ENCODE results near the gene ZNF330. TPM values are rescaled to one million over a fixed set of nuclear protein-coding genes. Genes with fewer than 3 reads are reported as not detected.

Gene ZNF330
- total and polyA plus RNA-seq, 2 experiments from 2014 or later = 32.3 to 38.9 TPM

GRCh38 chr4:141246683-141247429, 26.2 kb downstream of the ZNF330 start:
- no peaks in the 10 kb centered on the region for H3K27me3 ChIP-seq (ENCODE audit: insufficient read depth)
- no peaks in the 10 kb centered on the region for H3K27me3 Mint-ChIP-seq (ENCODE audit: insufficient read depth, low read depth, poor library complexity)
- H3K4me1 ChIP-seq (ENCODE audit: insufficient read depth) = no peaks in the 10 kb centered on the region
- H3K9me2 ChIP-seq (ENCODE audit: insufficient read depth) = no peaks in the 10 kb centered on the region
- no peaks in the 10 kb centered on the region for H3K79me2 ChIP-seq (replicated peaks; ENCODE audit: insufficient read depth)
- TF ChIP-seq ZNF331 (CRISPR knock-in tag; IDR thresholded peaks at IDR 0.05; ENCODE audit: low read depth) = no peak
- TF ChIP-seq JUNB (IDR thresholded peaks at IDR 0.05; ENCODE audit: unreplicated experiment) = no peak
- no peak overlapping the region for H2AFZ ChIP-seq
- no peak for ATAC-seq
- H4K20me1 ChIP-seq (replicated peaks; ENCODE audit: insufficient read depth) = no peaks in the 10 kb centered on the region
- no peak overlapping the region for H3K27ac Mint-ChIP-seq
- H3K4me3 ChIP-seq = no peak overlapping the region
- H3K27ac ChIP-seq (ENCODE audit: low read depth) = no peak overlapping the region
- H3K4me1 Mint-ChIP-seq = no peaks in the 10 kb centered on the region
- DNase-seq (ENCODE audit: low spot score) = no peak
- H3F3A ChIP-seq (replicated peaks; ENCODE audit: low read depth) = no peaks in the 10 kb centered on the region
- H3K9me3 Mint-ChIP-seq = no peaks in the 10 kb centered on the region
- no peak overlapping the region for H3K4me2 ChIP-seq
- no peak overlapping the region for H3K4me3 Mint-ChIP-seq
- H3K36me3 Mint-ChIP-seq (ENCODE audit: low read depth) = no peaks in the 10 kb centered on the region
- H3K36me3 ChIP-seq (ENCODE audit: insufficient read depth) = no peaks in the 10 kb centered on the region

- H3K4me2 ChIP-seq = no peak overlapping the region
- H2AFZ ChIP-seq = no peak overlapping the region
- no peaks in the 10 kb centered on the region for H3F3A ChIP-seq (replicated peaks; ENCODE audit: low read depth)
- no peaks in the 10 kb centered on the region for H4K20me1 ChIP-seq (replicated peaks; ENCODE audit: insufficient read depth)
- H3K27ac ChIP-seq (ENCODE audit: low read depth) = no peak overlapping the region
- no peaks in the 10 kb centered on the region for H3K79me2 ChIP-seq (replicated peaks; ENCODE audit: insufficient read depth)
- H3K4me1 ChIP-seq (ENCODE audit: insufficient read depth) = no peaks in the 10 kb centered on the region
- no peak overlapping the region for H3K27ac Mint-ChIP-seq
- no peak for ATAC-seq
- no peaks in the 10 kb centered on the region for H3K27me3 Mint-ChIP-seq (ENCODE audit: insufficient read depth, low read depth, poor library complexity)
- H3K36me3 Mint-ChIP-seq (ENCODE audit: low read depth) = no peaks in the 10 kb centered on the region
- no peaks in the 10 kb centered on the region for H3K36me3 ChIP-seq (ENCODE audit: insufficient read depth)
- no peak for TF ChIP-seq JUNB (IDR thresholded peaks at IDR 0.05; ENCODE audit: unreplicated experiment)
- TF ChIP-seq POLR2AphosphoS5 (IDR thresholded peaks at IDR 0.05; ENCODE audit: low read depth) = no peak
- no peak for TF ChIP-seq EZH2phosphoT487 (IDR thresholded peaks at IDR 0.05; ENCODE audit: unreplicated experiment)
- TF ChIP-seq ZNF331 (CRISPR knock-in tag; IDR thresholded peaks at IDR 0.05; ENCODE audit: low read depth) = no peak
- no peak for TF ChIP-seq ZNF114 (CRISPR knock-in tag; IDR thresholded peaks at IDR 0.05)
- no peak for TF ChIP-seq ZNF462 (CRISPR knock-in tag; IDR thresholded peaks at IDR 0.05)
- TF ChIP-seq STAT1 (IDR thresholded peaks at IDR 0.05; ENCODE audit: unreplicated experiment) = no peak
- no peak for TF ChIP-seq ETS1 (IDR thresholded peaks at IDR 0.05)
- H3K27me3 ChIP-seq (ENCODE audit: insufficient read depth) = no peaks in the 10 kb centered on the region
- no peaks in the 10 kb centered on the region for H3K9me2 ChIP-seq (ENCODE audit: insufficient read depth)
- DNase-seq (ENCODE audit: low spot score) = no peak
- no peak overlapping the region for H3K4me3 Mint-ChIP-seq
- H3K9me3 Mint-ChIP-seq = no peaks in the 10 kb centered on the region
- H3K4me1 Mint-ChIP-seq = no peaks in the 10 kb centered on the region
- H3K4me3 ChIP-seq = no peak overlapping the region
These were observed 26.7 kb downstream of the ZNF330 start for GRCh38 chr4:141247430-141247780.
